ENCODE data around the gene ZBTB24.
"Not testable (repeated sequence)": the region's sequence is repeated elsewhere in the genome, so short reads cannot be mapped to it uniquely, and the experiment has no call there.

Gene ZBTB24

DNA sequence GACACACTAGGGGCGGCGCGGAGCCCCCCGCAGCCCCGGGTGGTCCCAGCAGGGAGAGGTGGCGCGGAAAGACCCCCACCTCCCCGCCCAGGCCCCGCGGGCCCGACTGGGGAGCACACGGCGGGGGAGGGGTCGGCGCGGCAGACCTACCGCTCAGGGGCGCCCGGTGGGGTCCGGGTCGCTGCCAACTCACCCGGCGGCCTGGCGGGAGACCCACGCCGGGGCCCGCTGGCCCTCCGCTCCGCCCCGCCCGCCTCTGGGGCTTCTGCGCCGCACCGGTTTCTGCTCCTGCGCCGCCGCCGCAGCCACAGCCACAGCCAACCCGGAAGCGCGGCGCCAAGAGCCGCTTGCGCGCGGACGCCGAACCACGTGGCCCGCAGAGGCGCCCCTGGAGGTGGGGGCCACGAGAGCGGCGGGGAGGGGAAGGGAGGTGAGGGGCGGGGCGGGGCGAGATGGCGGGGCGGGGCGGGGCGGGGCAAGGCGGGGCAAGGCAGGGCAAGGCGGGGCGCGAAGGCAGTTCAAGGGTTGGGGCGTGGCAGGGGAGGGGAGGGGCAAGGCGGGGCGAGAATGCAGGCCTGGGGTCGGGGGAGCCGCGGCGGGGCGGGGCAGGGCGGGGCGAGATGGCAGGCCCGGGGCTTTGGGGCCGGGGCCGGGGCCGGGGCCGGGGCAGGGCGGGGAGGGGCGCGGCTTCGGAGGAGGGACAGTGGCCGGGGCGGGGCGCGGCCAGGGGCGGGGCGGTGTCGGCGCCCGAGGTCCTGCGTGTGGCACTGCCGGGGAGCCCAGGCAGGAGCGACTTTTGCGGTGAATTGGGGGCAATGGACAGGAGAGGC, at the start of gene ZBTB24:
ZBTB24 (minus strand) TSS at position 315 of the 830 bp plus-strand sequence. CDS start 1,193 bp downstream, outside the sequence.
- DNase-seq: peak; percentile 95

GRCh38 chr6:109531446-109531845, 48.4 kb upstream of the ZBTB24 start:
- no peak for DNase-seq

- no peak for DNase-seq
Observed at GRCh38 chr6:109527989-109528388, 45.0 kb upstream of the ZBTB24 start.

DNA sequence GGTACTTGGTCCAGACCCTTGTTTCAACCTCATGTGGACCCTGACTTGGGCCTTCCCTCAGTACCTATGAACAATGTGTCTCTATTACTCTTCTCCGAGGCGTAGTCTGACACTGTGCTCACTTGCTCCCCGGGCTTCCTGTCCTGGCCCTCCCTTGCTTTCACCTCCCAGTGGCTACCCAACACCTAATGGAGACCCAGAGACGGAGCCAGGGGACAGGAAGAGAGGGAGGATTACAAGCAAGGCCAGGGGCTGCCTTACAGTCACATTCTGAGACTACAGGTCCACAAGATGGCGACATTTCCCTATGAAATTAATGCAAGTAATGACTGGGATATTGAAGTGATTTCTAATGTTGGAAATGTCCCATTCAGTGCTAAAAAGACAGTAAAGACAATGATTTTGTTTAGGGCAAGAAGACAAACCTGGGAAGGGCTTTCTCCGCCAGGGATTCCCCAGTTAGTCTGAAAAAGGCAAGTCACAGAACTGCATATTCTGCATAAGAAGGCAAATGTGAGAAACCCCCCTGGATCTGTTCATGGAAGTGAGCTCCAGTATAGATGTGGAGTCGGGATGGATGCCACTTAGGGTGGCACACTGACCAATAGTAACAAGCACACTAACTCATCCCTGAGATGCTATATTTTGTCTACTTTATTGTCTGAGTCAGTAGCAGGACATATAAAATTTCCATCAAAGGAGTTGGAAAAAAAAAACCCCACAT, 44.0 kb upstream of the ZBTB24 start:
- peak; percentile 71 for DNase-seq

DNA sequence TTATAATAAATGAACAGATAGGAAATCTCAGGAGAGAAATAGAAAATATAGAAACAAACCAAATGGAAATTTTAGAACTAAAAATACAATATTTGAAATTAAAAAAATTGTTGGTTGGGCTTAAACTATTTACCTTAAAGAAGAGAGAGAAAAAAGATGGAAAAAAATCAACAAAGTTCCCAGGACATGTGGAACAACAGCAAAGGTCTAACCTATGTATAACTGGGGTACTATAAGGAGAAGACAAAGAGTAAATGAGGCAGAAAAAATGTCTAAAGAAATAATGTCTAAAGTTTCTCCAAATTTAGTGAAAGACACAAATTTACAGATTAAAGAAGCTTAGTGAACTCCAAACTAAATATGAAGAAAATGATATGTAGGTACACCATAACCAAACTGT, 41.1 kb upstream of the ZBTB24 start:
- no peak for DNase-seq

GRCh38 chr6:109523478-109523877, 40.5 kb upstream of the ZBTB24 start:
- DNase-seq: no peak

DNA sequence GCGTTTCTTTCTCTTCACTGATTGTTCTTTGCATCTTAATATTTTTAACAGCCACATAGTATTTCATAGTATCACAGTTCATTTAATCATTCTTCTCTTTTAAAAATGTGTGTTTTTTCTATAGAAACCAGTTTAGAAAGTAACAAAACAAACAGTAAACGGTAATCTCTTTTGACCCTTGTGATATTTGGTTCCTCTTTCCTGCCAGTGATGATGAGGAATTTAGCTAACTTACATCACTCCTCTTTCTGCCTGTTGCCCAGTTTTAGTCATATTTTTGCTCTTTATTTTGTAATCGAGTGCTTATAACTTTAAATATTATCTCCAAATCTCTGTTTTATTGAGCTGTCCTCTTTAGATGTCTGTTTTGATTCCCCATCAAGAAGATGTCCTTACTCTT, 38.1 kb upstream of the ZBTB24 start:
- no peak for DNase-seq

GRCh38 chr6:109519647-109520046, 36.6 kb upstream of the ZBTB24 start:
- DNase-seq: not testable (repeated sequence)

GRCh38 chr6:109516929-109517328, 33.9 kb upstream of the ZBTB24 start:
- DNase-seq: no peak

DNA sequence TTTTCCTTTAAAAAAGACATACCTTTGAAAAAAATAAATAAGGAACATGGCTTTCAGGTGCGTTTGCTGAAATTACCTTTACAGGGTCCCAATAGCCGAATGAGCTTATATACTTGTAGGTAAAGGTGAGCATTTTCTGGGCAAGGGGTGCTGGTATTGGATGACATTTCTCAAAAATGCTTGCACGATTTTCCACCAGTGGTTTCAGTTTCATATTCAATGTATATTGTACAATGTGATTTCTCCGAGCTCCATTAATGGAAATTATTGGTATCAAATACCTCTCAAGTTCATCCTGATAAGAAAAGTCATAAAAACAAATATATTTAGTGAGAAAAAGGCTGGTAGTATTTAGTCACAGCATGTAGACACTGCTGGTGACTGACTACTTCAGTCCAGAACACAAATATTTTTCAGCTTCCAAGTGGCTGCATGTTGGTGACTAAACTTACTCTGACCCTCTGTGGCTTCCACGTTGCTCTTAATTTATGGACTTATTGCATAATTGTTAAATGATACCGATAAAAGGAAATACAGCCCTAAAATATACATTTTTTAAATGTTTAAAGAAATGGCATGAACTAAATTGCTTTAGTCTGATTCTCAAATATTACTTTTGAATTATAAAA, 32.9 kb upstream of the ZBTB24 start:
- DNase-seq: no peak

- no peak for DNase-seq
Observed at GRCh38 chr6:109514946-109515345, 31.9 kb upstream of the ZBTB24 start.

DNA sequence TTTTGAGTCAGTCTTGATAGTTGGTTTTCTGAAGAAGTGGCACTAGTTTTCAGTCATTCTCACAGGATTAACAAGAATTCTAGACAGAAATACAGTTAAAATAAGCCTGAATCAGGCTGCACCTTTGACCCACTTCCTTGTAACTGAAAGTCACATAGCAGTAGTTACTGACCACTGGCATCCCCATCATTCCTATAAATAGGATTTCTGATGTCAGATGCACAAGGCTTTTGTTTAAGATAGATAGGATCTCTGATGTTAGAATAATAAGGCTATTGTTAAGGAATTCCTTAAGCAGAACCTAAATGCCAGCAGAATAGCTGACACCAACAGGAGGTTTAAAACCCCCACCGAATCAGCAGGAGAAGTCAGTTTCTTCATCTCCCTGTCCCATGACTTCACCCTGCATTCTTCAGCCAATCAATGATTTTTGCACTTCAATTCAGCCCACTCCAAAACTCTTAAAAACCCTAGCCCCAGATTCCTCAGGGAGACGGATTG, 30.6 kb upstream of the ZBTB24 start:
- no peak for DNase-seq

GRCh38 chr6:109512271-109512817, 29.3 kb upstream of the ZBTB24 start:
- no peak for DNase-seq

DNA sequence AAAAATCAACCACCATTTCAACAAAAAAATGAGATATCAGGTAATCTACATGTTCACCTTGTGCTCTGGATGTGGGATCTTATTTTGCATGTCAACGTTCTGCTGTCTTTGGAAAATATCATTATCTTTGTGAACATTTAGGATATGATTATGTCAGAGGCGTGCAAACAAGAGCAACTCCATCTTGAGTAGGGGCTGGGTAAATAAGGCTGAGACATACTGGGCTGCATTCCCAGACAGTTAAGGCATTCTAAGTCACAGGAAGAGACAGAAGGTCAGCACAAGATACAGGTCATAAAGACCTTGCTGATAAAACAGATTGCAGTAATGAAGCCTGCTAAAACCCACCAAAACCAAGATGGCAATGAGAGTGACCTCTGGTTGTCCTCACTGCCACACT, 28.8 kb upstream of the ZBTB24 start:
- no peak for DNase-seq

GRCh38 chr6:109510358-109510757, 27.3 kb upstream of the ZBTB24 start:
- no peak for DNase-seq

DNA sequence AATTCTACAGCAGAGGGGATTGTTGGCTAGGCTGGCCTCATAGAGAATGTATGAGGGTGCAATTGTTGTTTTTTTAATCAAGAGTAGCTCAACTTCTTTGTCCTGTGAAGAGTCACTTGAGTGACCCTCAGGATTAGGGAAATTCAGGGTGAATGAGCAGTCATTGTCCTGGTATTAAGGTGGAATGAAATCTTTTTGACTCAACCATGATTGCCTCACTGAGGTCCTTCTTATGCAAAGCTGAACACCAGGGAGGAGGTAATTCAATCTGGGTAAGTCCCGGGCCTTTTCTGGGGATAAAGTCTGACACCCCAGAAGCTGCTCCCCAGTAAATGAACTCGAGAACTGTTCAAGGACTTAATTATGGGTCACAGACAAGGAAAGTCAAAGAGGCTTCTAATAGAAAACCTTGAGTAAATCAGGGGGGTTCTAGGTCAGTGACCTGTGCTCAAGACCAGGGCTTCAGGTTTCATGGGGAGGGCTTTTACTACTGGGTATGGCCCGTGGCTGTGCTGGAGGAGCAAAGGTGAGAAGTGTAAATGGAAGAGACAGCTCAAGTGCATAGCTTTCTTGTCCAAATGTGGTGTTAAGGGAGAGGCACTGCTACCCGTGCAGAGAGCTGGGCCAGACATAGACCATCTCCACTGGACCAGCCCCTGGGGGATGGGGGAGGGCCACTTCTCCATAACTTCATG, 25.3 kb upstream of the ZBTB24 start:
- no peak for DNase-seq

- DNase-seq: no peak
Observed at GRCh38 chr6:109507490-109508072, 24.6 kb upstream of the ZBTB24 start.

DNA sequence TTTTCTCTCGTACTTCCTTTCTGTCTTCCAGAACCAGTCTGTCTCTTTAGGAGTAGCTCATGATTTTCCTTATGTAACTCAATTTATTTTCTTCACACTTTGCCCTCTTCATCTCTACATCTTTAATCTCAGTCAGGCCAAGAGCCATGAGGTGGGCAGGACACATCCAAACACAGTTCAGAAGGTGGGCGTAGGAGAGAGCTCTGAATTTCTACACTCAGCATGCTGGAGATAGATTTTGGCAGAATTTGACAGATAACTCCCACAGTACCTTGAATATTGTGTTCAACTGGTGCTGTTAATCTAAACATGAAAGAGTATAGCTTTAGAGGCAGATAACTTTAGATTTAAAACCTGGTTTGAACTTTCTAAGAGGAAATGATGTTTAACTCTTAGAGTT, 23.8 kb upstream of the ZBTB24 start:
- DNase-seq: no peak

- no peak for DNase-seq
Observed at GRCh38 chr6:109506314-109506713, 23.3 kb upstream of the ZBTB24 start.

DNA sequence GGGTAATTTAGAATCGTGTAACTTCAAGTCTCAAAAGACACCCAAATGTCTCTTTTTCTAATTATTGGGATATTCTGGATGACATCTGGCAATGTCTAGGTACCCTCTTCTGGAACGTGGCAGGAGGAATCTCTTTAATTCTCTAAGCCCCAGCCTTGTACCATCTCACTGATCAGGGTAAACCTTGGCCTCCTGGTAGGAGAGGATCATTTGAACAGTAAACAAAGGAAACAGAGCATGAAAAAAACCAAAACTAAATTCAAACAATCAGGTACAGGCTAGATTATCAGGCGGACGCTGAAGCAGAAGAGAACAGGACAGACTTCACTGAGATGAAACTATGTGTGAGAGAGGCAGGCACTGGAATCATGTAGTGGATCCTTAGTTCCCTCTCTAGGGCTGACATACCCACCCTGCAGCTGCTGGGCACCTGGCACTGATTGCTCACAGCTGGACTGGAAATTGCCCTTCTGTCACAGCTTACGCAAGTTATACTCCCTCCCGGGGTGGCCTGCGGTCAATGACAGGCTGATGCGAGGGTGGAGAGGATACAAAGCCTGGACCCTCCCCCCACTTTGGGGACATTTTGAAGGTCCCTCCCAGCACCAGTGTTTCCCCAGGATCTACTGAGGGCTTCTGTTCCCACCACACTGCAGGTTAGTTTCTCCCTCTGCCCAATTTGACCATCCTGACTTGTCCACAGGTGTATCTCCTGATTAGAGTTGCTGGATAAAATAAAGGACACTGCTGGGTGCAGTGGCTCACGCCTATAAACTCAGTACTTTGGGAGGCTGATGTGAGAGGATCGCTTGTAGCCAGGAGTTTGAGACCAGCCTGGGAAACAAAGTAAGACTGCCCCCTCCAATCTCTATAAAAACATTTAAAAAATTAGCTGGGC, 20.6 kb upstream of the ZBTB24 start:
- no peak for DNase-seq

- DNase-seq: no peak
Observed at GRCh38 chr6:109498936-109499335, 15.9 kb upstream of the ZBTB24 start.
